Measurements from ENCODE around the gene KIF6.

DNA sequence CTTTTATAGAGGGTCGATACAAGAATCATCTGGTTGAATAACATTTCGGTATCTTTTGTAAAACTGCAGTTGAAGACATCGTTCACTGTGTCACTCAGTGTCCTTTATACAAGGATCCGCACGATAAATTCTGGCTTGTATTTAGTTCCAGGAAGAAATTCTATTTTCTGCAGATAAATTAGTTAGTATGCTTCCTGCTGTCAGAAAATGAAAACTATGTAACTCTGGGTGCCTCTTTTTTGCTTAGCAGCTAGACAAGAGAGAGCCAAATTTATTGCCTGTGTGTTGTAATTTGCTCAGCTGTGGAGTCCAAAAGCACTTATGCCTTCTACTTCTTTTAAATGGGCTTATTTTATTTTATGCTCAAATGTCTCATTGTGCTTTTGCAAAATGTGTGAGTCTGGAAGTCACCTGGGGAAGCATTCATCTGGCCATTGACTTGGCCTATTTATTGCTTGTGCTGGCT lies 346.2 kb downstream of the KIF6 start:
- TF ChIP-seq, protein P1, sequence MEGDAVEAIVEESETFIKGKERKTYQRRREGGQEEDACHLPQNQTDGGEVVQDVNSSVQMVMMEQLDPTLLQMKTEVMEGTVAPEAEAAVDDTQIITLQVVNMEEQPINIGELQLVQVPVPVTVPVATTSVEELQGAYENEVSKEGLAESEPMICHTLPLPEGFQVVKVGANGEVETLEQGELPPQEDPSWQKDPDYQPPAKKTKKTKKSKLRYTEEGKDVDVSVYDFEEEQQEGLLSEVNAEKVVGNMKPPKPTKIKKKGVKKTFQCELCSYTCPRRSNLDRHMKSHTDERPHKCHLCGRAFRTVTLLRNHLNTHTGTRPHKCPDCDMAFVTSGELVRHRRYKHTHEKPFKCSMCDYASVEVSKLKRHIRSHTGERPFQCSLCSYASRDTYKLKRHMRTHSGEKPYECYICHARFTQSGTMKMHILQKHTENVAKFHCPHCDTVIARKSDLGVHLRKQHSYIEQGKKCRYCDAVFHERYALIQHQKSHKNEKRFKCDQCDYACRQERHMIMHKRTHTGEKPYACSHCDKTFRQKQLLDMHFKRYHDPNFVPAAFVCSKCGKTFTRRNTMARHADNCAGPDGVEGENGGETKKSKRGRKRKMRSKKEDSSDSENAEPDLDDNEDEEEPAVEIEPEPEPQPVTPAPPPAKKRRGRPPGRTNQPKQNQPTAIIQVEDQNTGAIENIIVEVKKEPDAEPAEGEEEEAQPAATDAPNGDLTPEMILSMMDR (IDR thresholded peaks at IDR 0.05 in 2 of 3, conservative IDR thresholded peaks at IDR 0.05 in 1 of 3; ENCODE audit: borderline replicate concordance in 1 of 3, insufficient read depth in 1 of 3, low read depth in 2 of 3, low read length in 2 of 3), result no peak
- TF ChIP-seq JUND (IDR thresholded peaks at IDR 0.05) (no peak), SIN3A (IDR thresholded peaks at IDR 0.05; ENCODE audit: low read depth) (no peak), EGR1 (IDR thresholded peaks at IDR 0.05; ENCODE audit: low read depth) (no peak), EZH2phosphoT487 (IDR thresholded peaks at IDR 0.05; ENCODE audit: borderline replicate concordance) (no peak), YY1 (IDR thresholded peaks at IDR 0.05; ENCODE audit: extremely low read depth, insufficient replicate concordance, low read depth, low read length) (no peak), FOSL1 (IDR thresholded peaks at IDR 0.05; ENCODE audit: low read depth) (no peak), ZFX (IDR thresholded peaks at IDR 0.05) (no peak)
